Right lobe of liver (tissue), 6 donors: ENCODE data around the gene OPA3. TPM values are rescaled to one million over a fixed set of nuclear protein-coding genes. Genes with fewer than 3 reads are reported as not detected.

Experiments used
- ATAC-seq, 4 donors: fragments of 200-7000 bp; cut with Tn5 transposase; one replicate each; pipeline ENCODE4 v1.9.1; 2020; ENCODE audit warnings: mild to moderate bottlenecking in 4 of 4, moderate library complexity in 4 of 4
- DNase-seq, 3 donors: peaks; one replicate each; pipeline ENCODE4 v3.0.0-alpha.2; 2020
- H3K27ac ChIP-seq, 3 donors: fragments of 200-600 bp; one replicate each; pipeline ENCODE4 v1.8.0; 2022
- H3K27me3 ChIP-seq, 2 donors: fragments of 200-600 bp; one replicate each; pipeline ENCODE4 v1.8.0; 2022
- H3K36me3 ChIP-seq, 4 donors: fragments of 200-600 bp; sonication (generic) in 1 of 4; one replicate each; pipeline versions ENCODE4 v1.5.1 to v1.8.0; 2017 to 2022; ENCODE audit warnings: control low read depth in 1 of 4
- H3K4me1 ChIP-seq, 4 donors: fragments of 200-600 bp; sonication (generic) in 1 of 4; one replicate each; pipeline versions ENCODE4 v1.5.1 to v1.8.0; 2017 to 2022; ENCODE audit warnings: control low read depth in 1 of 4
- H3K4me3 ChIP-seq, 3 donors: fragments of 200-600 bp; one replicate each; pipeline ENCODE4 v1.8.0; 2022
- H3K9me3 ChIP-seq, 4 donors: fragments of 200-600 bp; sonication (generic) in 1 of 4; one replicate each; pipeline versions ENCODE4 v1.5.1 to v1.8.0; 2017 to 2022; ENCODE audit warnings: control low read depth in 1 of 4
- CTCF ChIP-seq, 4 donors: fragments of 200-600 bp in 3 of 4; fragments of 450-650 bp in 1 of 4; IDR thresholded peaks; one replicate each; pipeline versions ENCODE4 v1.5.1 to v1.8.0; 2016 to 2022; ENCODE audit warnings: antibody characterized with exemption in 4 of 4, mild to moderate bottlenecking in 2 of 4
- POLR2A ChIP-seq: fragments of 450-650 bp; IDR thresholded peaks from one replicate; pipeline ENCODE4 v1.6.1; 2017; ENCODE audit warnings: antibody characterized with exemption, mild to moderate bottlenecking
- WGBS: methylation state at CpG from one replicate; pipeline ENCODE4 v1.1.6; 2018; ENCODE audit warnings: low coverage, low lambda C conversion rate; ENCODE audit not compliant: insufficient coverage; ENCODE audit errors: missing lambda C conversion rate; 5-methylcytosine and 5-hydroxymethylcytosine counted together
- intact Hi-C, 2 donors: fragments of 100-400 bp; cut with DNase I; formaldehyde crosslinking; loops; one replicate each; pipeline versions ENCODE4 v1.11.2 to v1.14.1; 2022
- total RNA-seq, 6 experiments: library from RNA; depleted of rRNA in 2 of 6; stranded (reverse); fragments of >200 nt in 2 of 6; fragmentation: NEBNext Ultra II Directional in 3 of 6; extraction: Animal tissue kit (Norgen Biotek cat#: 25700) in 3 of 6; gene quantifications; one replicate each; pipeline versions ENCODE4 v1.1.0 to v1.2.4, GENCODE V29; 2016 to 2023
- donor health status: DM: no; HTN: yes; CAD: no.
- donor health status: DM: no; HTN: no; CAD: no.
- donor health status: DM: no; HTN: no; CAD: no.
- donor health status: DM: no; HTN: yes; CAD: no.
- donor health status: DM: no; HTN: yes; CAD: no.

OPA3 gene
- total RNA-seq, 6 experiments from 2014 or later = 6.7 to 18.1 (median 8.1) TPM

- intact Hi-C loops = loop anchor here (5.0 to 10.0 kb wide), 4 partner anchors 43 to 120 kb away; partner anchors contain the start of gene EML2 (in 1 of the 2)
- Histone ChIP-seq H3K36me3 (peaks cover 0 to 34% (median 20%) of the 10 kb centered on the region in 4 donors), H3K4me1 (peaks cover 0 to 34% (median 0%) of the 10 kb centered on the region in 4 donors), H3K27me3 (no peaks in the 10 kb centered on the region), H3K9me3 (no peaks in the 10 kb centered on the region), H3K4me3 (no peak overlapping the region), H3K27ac (peak overlapping the region in 1 of 3 donors; percentile 46)
- ATAC-seq (peak; percentile 21 to 65 (median 31)), DNase-seq (peak in 2 of 3 donors; percentile 69 to 78)
- TF ChIP-seq CTCF (IDR thresholded peaks at IDR 0.05) (no peak), POLR2A (no peak)
- WGBS = 33% methylated on average over 8 of the region's 15 CpGs
These were observed 60.0 kb downstream of the OPA3 start for GRCh38 chr19:45524575-45525129.

- WGBS = 34% methylated on average over 5 of the region's 9 CpGs
- Histone ChIP-seq H3K4me1 (peaks cover 0 to 26% (median 0%) of the 10 kb centered on the region in 4 donors), H3K27me3 (no peaks in the 10 kb centered on the region), H3K9me3 (no peaks in the 10 kb centered on the region), H3K27ac (no peak overlapping the region), H3K36me3 (peaks cover 0 to 34% (median 20%) of the 10 kb centered on the region in 4 donors), H3K4me3 (no peak overlapping the region)
- peak; percentile 90 to 96 (median 93) for ATAC-seq
- intact Hi-C loops = loop anchor here (5.0 to 10.0 kb wide), 4 partner anchors 44 to 121 kb away; partner anchors contain the start of gene EML2 (in 1 of the 2)
- TF ChIP-seq CTCF (IDR thresholded peaks at IDR 0.05) = peak; percentile 83 to 92 (median 89)
- TF ChIP-seq POLR2A = no peak
- peak; percentile 55 to 80 (median 77) for DNase-seq
These were observed 60.9 kb downstream of the OPA3 start for GRCh38 chr19:45523642-45524256.

- Histone ChIP-seq H3K4me3 (no peak overlapping the region), H3K27ac (no peak overlapping the region), H3K27me3 (no peaks in the 10 kb centered on the region), H3K36me3 (peaks cover 0 to 34% (median 23%) of the 10 kb centered on the region in 4 donors), H3K9me3 (no peaks in the 10 kb centered on the region), H3K4me1 (peaks cover 0 to 25% (median 0%) of the 10 kb centered on the region in 4 donors)
- ATAC-seq (no peak), DNase-seq (no peak)
- intact Hi-C loops = loop anchor here (5.0 to 10.0 kb wide), 4 partner anchors 45 to 123 kb away; partner anchors contain the start of gene EML2 (in 1 of the 2)
- whole genome bisulfite sequencing = 80% methylated on average over 2 of the region's 24 CpGs
- TF ChIP-seq POLR2A (no peak), CTCF (IDR thresholded peaks at IDR 0.05) (no peak)
These were observed 62.3 kb downstream of the OPA3 start for GRCh38 chr19:45522010-45522941.

GRCh38 chr19:45518469-45518826 is 66.2 kb downstream of the OPA3 start:
- intact Hi-C loops = no loop called here
- peaks cover 0 to 21% (median 13%) of the 10 kb centered on the region in 4 donors for H3K36me3 ChIP-seq

More at GRCh38 chr19:45518469-45518826, 66.2 kb downstream of the OPA3 start:
- Histone ChIP-seq H3K27me3 (no peaks in the 10 kb centered on the region), H3K4me1 (peaks cover 0 to 23% (median 8%) of the 10 kb centered on the region in 4 donors), H3K9me3 (no peaks in the 10 kb centered on the region), H3K4me3 (no peak overlapping the region), H3K27ac (no peak overlapping the region)
- no peak for TF ChIP-seq CTCF (IDR thresholded peaks at IDR 0.05)
- no peak for TF ChIP-seq POLR2A
- WGBS = 27% methylated on average over 4 of the region's 7 CpGs
- DNase-seq = no peak
- ATAC-seq = peak in 1 of 4 donors; percentile 22
